MM.1S (cell line): ENCODE results near the gene CAMSAP1.

ENCODE experiments used
- EZH2 ChIP-seq: fragments of 300-600 bp; sonication (generic); optimal IDR thresholded peaks from 2 replicates; pipeline ENCODE3; 2017; ENCODE audit warnings: low read depth, mild to moderate bottlenecking, antibody characterized with exemption, low read length, mixed read lengths
- TF ChIP-seq, protein P1 (sequence below): fragments of 300-600 bp; sonication (generic); IDR thresholded peaks from 2 replicates; pipeline ENCODE4 v1.5.1; 2016; ENCODE audit warnings: antibody characterized with exemption, low read length, mixed read lengths

DNA sequence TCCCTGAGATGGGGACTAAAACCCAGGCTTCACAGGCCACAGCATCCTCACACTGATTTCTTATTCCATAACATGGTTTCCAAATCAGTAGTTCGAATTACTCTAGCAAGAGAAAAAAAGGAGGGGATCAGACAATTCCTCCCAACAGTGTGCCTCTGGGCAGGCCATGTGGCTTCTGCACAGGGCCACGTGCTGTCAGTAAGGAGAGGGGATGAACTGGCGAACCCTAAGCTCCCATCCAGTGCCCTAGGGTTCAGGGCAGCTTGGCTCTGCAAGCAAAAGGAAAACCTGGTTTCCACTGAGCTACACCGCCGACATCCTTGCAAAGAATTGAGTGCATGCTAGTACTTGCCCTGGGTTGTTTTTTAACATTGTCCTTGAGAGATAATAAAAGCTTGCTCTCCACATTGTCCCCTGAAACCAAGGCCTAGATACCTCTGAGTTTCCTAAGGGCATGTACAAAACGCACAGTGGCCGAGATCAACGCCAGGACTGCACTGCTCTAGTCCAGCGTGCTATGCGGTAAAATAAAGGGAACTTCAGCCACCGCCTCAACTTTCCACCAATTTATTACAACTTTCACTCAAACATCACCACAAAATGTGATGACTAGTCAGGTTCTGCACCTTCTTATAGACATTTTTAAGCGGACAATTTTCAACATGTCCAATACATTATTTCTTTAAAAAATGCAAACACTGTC lies 4.5 kb downstream of the CAMSAP1 start:
- TF ChIP-seq, protein P1, sequence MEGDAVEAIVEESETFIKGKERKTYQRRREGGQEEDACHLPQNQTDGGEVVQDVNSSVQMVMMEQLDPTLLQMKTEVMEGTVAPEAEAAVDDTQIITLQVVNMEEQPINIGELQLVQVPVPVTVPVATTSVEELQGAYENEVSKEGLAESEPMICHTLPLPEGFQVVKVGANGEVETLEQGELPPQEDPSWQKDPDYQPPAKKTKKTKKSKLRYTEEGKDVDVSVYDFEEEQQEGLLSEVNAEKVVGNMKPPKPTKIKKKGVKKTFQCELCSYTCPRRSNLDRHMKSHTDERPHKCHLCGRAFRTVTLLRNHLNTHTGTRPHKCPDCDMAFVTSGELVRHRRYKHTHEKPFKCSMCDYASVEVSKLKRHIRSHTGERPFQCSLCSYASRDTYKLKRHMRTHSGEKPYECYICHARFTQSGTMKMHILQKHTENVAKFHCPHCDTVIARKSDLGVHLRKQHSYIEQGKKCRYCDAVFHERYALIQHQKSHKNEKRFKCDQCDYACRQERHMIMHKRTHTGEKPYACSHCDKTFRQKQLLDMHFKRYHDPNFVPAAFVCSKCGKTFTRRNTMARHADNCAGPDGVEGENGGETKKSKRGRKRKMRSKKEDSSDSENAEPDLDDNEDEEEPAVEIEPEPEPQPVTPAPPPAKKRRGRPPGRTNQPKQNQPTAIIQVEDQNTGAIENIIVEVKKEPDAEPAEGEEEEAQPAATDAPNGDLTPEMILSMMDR, result no peak
- TF ChIP-seq EZH2, result no peak
